GM23248 (cell line): Measurements from ENCODE around the gene HDAC7.

Source experiments
- EZH2 ChIP-seq: fragments of 200-600 bp; sonication (generic); IDR thresholded peaks from 2 replicates; pipeline ENCODE4 v1.6.1; 2018; ENCODE audit warnings: antibody characterized with exemption, mild to moderate bottlenecking; ENCODE audit not compliant: insufficient read depth, poor library complexity, severe bottlenecking
- EZH2phosphoT487 ChIP-seq: fragments of 200-600 bp; sonication (generic); IDR thresholded peaks from 2 replicates; pipeline ENCODE4 v1.6.1; 2018; ENCODE audit warnings: antibody characterized with exemption, moderate library complexity, mild to moderate bottlenecking, low read depth; ENCODE audit not compliant: insufficient read depth

- TF ChIP-seq EZH2: no peak
- TF ChIP-seq EZH2phosphoT487: no peak
Measured at GRCh38 chr12:47783821-47784819, 35.6 kb downstream of the HDAC7 start.
